Activated naive CD4-positive, alpha-beta T cell treated with anti-CD3 and anti-CD28 coated beads, Interleukin-2, amount 50 U/mL, for 16 hours (primary cell): ENCODE measurements around the gene AHNAK2.

ENCODE experiments used
- DNase-seq: peaks from one replicate; pipeline ENCODE4 v3.0.0-alpha.2; 2020

The AHNAK2 gene

DNA sequence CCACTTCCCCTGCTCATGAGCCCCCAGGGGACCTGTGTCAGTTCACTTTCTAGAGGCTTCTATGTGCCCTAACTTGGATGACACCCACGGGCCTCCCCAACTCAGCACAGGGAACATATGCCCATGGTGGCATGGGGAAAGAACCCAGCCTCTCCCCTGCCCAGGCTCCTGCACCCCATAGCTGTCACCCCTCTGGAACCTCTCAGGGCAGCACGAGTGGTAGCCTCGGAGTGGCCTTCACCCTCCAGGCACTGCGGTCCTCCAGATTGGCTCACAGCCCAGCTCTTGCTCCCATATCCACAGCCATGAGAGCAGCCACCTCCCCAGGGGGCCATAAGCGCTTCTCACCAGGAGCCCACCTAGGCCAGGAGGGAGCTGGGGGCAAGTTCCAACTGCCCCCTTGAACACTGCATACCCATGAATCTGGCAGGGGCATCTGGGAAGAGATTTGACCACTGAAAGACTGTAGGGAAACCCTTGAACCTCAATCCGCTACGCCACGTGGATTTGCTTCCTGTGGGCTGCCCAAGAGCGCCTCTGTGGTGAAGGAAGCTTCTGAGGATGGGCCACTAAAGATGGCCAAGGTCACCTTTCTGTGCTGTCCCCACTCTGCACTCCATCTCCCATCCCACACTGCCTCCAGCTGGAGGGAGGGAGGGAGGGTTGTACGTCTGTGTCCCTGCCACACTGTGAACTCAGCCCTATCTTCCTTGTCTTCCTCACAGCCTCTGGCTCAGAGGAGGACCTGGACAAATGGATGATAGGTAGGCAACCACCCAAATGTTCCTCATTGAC, 41.6 kb downstream of the AHNAK2 start:
- no peak for DNase-seq

DNA sequence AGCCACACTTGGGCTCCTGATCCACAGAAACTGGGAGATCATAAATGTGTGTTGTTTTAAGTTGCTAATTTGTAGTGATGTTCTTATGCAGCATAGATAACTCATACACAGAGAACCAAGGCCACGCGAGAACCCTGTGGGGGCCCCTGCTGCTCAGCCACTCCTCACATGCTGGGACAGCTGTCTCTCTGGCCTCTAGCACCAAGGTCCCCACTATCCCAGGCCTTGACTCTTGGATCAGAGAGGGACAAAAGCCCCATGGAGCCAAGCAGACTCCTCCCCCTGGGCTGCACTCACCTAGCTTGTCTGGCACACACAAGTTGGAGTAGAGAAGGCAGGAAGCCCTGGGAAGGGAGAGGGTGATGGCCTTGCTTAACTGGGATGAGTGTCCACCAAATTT, 42.2 kb downstream of the AHNAK2 start:
- no peak for DNase-seq

- no peak for DNase-seq
Observed at GRCh38 chr14:104935026-104935650, 43.0 kb downstream of the AHNAK2 start.

DNA sequence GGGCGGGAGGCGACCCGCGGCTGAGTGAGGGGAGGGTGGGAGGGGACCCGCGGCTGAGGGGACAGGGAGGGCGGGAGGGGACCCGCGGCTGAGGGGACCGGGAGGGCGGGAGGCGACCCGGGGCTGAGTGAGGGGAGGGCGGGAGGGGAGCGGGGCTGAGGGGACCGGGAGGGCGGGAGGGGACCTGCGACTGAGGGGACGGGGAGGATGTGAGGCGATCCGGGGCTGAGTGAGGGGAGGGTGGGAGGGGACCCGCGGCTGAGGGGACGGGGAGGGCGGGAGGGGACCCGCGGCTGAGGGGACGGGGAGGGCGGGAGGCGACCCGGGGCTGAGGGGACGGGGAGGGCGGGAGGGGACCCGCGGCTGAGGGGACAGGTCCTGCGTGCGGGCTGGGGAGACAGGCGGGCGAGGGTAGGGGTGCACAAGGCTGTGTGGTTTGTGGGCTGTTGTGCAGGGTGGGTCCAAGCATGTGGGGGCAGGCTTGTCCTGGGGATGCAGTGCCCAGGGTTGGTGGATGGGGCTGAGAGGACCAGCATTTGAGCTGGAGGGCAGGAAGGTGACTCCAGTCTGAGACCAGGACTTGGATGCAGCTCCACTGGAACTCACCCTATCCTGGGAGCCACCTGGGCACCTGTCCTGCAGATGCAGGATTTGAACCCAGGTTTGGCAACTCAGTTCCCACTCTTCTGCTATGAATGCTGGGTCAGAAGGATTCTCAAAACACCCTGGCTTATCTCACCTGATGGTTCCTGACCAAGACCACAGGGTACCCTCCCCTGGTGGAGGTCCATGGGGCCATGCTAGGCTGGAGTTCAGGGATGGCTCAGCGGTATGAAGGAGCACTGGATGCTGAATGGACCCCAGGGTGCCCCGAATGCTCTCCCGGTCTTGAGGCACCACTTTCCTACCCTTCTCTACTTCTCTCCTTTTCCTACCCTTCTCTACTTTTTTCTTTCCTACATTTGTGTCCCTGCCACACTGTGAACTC, 44.1 kb downstream of the AHNAK2 start:
- DNase-seq = no peak

GRCh38 chr14:104932676-104933631, 45.2 kb downstream of the AHNAK2 start:
- DNase-seq = peak; percentile 90

GRCh38 chr14:104931771-104932675, 46.2 kb downstream of the AHNAK2 start:
- DNase-seq = no peak

GRCh38 chr14:104931304-104931770, 46.8 kb downstream of the AHNAK2 start:
- no peak for DNase-seq

DNA sequence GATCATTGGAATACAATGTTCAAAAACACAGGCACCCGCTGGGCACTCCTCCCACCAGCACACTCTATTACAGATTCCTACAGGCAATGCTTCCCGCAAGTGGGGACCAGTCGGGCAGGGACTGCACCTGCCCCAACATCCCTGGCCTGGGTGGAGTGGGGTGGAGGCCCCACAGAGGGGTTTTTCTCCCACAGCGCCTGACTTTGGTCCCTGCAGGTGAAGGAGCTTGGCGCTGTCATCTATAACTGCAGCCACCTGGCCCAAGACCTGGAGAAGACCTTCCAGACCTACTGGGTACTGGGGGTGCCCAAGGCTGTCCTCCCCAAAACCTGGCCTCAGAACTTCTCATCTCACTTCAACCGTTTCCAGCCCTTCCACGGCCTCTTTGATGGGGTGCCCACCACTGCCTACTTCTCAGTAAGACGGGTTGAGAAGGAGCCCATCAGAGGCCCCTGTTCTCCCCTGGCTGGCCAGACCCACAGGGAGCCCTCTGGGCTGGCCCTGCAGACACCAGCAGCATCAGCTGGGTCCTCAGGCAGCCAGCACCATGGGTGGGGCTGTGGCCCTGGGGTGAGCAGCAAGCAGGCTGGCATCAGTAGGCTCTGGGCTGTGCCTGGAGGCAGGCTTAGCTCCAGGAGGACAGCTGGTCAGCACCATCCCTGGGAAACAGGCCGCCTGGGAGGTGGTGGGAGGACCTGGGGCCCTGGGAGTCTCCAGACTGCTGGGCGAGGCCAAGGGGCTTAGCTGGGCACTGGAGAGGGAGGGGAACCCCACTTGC, 47.5 kb downstream of the AHNAK2 start:
- DNase-seq = no peak

DNA sequence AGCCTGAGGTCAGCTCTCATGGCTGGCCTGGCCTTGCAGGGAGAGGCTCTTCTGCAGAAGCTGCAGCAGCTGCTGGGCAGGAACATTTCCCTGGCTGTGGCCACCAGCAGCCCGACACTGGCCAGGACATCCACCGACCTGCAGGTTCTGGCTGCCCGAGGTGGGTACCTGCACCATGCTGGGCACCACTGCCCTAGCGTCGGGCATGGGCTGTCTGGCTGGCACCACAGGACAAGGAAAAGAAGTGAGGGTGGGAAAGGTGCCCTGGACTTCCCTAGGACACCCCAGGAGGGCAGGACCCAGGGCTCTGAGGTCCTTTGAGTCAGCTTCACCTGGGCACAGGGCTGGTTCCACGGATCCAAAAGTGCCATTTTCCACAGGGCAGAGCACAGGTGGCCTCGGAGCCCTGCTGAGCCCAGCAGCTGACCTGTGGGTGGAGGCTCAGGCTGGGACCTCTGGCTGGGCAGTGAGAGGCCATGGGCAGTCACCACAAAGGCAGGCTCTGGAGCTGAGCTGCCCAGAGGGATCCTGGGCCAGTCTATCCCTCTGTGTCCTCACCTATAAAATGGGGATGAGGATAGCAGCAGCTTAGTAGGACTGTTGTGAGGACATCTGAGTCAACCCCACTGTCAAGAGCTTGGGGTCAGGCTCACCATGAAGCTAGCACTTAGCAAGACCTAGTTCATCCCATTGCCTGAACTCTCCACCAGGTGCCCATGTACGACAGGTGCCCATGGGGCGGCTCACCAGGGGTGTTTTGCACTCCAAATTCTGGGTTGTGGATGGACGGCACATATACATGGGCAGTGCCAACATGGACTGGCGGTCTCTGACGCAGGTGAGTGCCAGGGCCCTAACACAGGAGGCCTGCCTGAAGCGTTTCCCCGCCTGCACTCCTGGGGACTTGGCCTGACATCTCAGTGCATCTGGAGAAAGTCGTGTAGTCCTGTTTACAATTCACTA, 48.6 kb downstream of the AHNAK2 start:
- no peak for DNase-seq

DNA sequence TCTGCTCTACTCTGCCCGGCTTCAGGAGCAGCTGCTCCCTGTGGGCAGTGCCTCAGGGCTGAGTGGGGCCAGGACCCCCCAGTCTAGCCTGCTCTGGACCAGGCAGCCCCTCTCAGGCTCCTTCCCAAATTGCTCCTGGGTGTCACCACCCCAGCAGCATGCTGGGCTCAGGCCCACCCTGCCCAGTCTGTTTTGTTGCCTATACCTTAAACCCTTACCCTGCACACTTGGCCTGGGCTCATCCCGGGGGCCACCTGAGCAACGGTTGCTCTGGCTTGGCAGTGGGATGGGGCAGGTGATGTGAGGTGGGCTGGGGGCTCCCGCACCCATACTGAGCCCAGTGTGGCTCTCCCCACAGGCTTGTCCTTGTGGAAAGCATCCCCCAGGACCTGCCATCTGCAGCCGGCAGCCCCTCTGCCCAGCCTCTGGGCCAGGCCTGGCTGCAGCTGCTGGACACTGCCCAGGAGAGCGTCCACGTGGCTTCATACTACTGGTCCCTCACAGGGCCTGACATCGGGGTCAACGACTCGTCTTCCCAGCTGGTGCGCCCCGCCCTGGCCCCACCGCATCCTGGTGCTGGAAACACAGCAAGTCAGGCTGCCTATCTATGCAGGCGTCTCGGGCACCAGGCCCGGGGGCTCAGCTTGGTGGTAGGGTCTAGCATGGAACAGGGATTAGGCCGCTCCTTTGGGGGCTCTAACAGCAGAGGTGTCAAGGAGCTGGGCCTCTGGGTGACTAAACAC, 49.6 kb downstream of the AHNAK2 start:
- no peak for DNase-seq

DNA sequence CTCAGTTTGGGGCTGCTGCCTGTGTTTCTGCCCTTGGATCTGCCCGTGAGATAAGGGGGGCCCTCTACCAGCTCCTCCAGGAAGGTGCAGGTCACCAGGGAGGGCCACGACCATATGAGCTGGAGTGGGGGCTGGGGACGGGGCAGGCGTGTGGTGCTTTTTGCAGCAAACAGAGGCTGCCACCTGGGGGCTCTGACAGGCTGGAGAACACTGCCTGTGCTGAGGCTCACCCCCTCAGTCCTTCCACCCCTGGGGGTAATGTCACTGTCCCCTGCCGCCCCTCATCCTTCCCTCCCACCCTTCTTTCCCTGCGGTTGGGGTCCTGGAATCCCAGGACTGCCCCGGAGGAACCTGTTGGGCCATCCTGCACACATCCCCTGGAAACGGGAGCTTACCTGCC, 50.3 kb downstream of the AHNAK2 start:
- no peak for DNase-seq

- no peak for DNase-seq
Observed at GRCh38 chr14:104927432-104927816, 50.8 kb downstream of the AHNAK2 start.

- DNase-seq = no peak
Observed at GRCh38 chr14:104926619-104927431, 51.3 kb downstream of the AHNAK2 start.

DNA sequence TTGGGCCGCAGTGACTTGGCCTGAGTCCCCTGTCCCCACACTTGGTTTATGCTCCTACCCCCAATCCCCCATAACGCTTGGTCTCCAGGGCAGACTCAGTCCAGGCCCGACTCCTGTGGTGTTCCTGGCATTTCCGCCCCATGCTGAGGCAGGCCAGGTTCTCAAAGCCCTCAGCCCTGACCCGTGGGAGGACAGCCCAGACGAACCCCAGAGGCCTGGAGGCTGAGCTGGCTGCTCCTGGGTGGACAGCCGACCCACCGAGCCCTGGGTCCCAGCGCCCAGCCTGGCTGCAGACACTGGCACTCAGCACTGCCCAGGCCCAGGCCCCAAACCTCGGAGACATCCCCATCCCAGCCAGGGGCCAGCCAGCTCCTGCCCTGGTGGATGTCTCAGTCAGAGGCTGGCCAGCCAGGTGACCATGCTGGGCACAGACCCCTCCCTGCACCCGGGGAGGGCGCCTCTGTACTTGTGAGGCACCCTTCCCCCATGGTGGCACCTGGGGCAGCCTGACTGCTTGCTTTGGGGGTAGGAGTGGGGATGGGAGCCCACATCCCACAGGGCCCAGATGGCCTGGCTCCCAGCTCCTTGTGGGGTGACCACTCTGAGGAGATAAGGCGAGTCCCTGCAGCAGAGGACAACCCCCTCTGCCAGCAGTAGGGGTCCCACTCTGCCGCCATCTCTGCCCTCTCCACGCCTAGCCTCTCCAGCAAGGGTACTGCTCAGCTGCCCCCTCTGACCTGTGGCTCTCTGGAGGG, 52.1 kb downstream of the AHNAK2 start:
- DNase-seq = no peak

GRCh38 chr14:104925214-104925854, 52.8 kb downstream of the AHNAK2 start:
- DNase-seq = no peak
